SK-N-SH (cell line): ENCODE data around the gene LHX5.

Source experiments
- CTCF ChIP-seq: fragments of 200-600 bp; sonication (generic); IDR thresholded peaks from 2 replicates; pipeline ENCODE4 v1.6.1; 2017; ENCODE audit warnings: antibody characterized with exemption, mild to moderate bottlenecking, moderate library complexity
- EP300 ChIP-seq, 2 experiments: IDR thresholded peaks; 2 replicates each; pipeline versions ENCODE4 v1.4.0 to v1.6.1; 2012; ENCODE audit warnings: borderline replicate concordance in 1 of 2, low read depth in 1 of 2, low read length in 1 of 2
- FOXJ3 ChIP-seq: sonication (generic); formaldehyde crosslinking; IDR thresholded peaks from 2 replicates; pipeline ENCODE4 v1.5.1; 2020; ENCODE audit warnings: mild to moderate bottlenecking, missing genetic modification reagents
- GATA2 ChIP-seq: sonication (generic); formaldehyde crosslinking; IDR thresholded peaks from 2 replicates; pipeline ENCODE4 v1.5.0; 2020; ENCODE audit warnings: mild to moderate bottlenecking, missing genetic modification reagents
- MAX ChIP-seq: IDR thresholded peaks from 2 replicates; pipeline ENCODE4 v1.4.0; 2012; ENCODE audit warnings: low read depth
- NFIC ChIP-seq: IDR thresholded peaks from 2 replicates; pipeline ENCODE4 v1.4.0; 2012; ENCODE audit warnings: borderline replicate concordance
- PBX3 ChIP-seq: IDR thresholded peaks from 2 replicates; pipeline ENCODE4; 2012
- POLR2AphosphoS5 ChIP-seq: IDR thresholded peaks from 2 replicates; pipeline ENCODE4 v1.6.1; 2012; ENCODE audit warnings: low read depth, low read length
- SIN3A ChIP-seq: IDR thresholded peaks from 2 replicates; pipeline ENCODE4 v1.6.1; 2012; ENCODE audit warnings: low read depth, mild to moderate bottlenecking, low read length, moderate library complexity, borderline replicate concordance
- YY1 ChIP-seq: IDR thresholded peaks from 2 replicates; pipeline ENCODE4 v1.4.0; 2012; ENCODE audit warnings: low read depth, mild to moderate bottlenecking
- ZBTB33 ChIP-seq: IDR thresholded peaks from 2 replicates; pipeline ENCODE4 v1.4.0; 2012; ENCODE audit warnings: low read depth, borderline replicate concordance

- TF ChIP-seq CTCF (no peak), SIN3A (no peak), ZBTB33 (no peak), POLR2AphosphoS5 (no peak), PBX3 (no peak), MAX (no peak), EP300 (IDR thresholded peaks at IDR 0.05; ENCODE audit: borderline replicate concordance in 1 of 2, low read depth in 1 of 2, low read length in 1 of 2) (no peak), NFIC (no peak), FOXJ3 (CRISPR knock-in tag) (no peak), YY1 (no peak), GATA2 (CRISPR knock-in tag) (no peak)
These were observed 55.4 kb downstream of the LHX5 start for GRCh38 chr12:113416091-113416754.
